Subcutaneous abdominal adipose tissue (tissue), 5 donors: Measurements from ENCODE around the gene KRT79.

ENCODE experiments used
- H3K27ac ChIP-seq: one replicate; pipeline ENCODE4 v1.7.0; 2013; ENCODE audit warnings: low read depth, mild to moderate bottlenecking, inconsistent platforms, low read length, moderate library complexity
- H3K27me3 ChIP-seq, 5 donors: one replicate each; pipeline ENCODE4 v1.7.0; 2013; ENCODE audit warnings: low read length in 5 of 5, inconsistent platforms in 1 of 5; ENCODE audit not compliant: control insufficient read depth in 5 of 5, insufficient read depth in 4 of 5
- H3K36me3 ChIP-seq, 5 donors: one replicate each; pipeline ENCODE4 v1.7.0; 2013; ENCODE audit warnings: low read length in 5 of 5; ENCODE audit not compliant: control insufficient read depth in 5 of 5, insufficient read depth in 5 of 5
- H3K4me1 ChIP-seq, 5 donors: one replicate each; pipeline ENCODE4 v1.7.0; 2013; ENCODE audit warnings: low read length in 5 of 5, mild to moderate bottlenecking in 3 of 5, moderate library complexity in 1 of 5; ENCODE audit not compliant: control insufficient read depth in 5 of 5, insufficient read depth in 5 of 5
- H3K4me3 ChIP-seq, 5 donors: one replicate each; pipeline ENCODE4 v1.7.0; 2013; ENCODE audit warnings: low read length in 5 of 5, low read depth in 1 of 5
- H3K9ac ChIP-seq, 5 donors: one replicate each; pipeline ENCODE4 v1.7.0; 2013; ENCODE audit warnings: low read length in 5 of 5, mild to moderate bottlenecking in 4 of 5, moderate library complexity in 3 of 5
- H3K9me3 ChIP-seq, 5 donors: one replicate each; pipeline ENCODE4 v1.7.0; 2013; ENCODE audit warnings: low read length in 5 of 5; ENCODE audit not compliant: control insufficient read depth in 5 of 5
- donor health status: healthy.
- donor health status: healthy.
- donor health status: healthy.
- donor health status: healthy.
- donor health status: healthy.

KRT79 gene

GRCh38 chr12:52826611-52827498, 7.3 kb downstream of the KRT79 start:
- Histone ChIP-seq H3K9ac (no peak overlapping the region), H3K36me3 (no peaks in the 10 kb centered on the region), H3K4me1 (peaks cover 0 to 26% (median 14%) of the 10 kb centered on the region in 5 donors), H3K27ac (no peak overlapping the region), H3K9me3 (no peaks in the 10 kb centered on the region), H3K4me3 (no peak overlapping the region), H3K27me3 (no peaks in the 10 kb centered on the region)

DNA sequence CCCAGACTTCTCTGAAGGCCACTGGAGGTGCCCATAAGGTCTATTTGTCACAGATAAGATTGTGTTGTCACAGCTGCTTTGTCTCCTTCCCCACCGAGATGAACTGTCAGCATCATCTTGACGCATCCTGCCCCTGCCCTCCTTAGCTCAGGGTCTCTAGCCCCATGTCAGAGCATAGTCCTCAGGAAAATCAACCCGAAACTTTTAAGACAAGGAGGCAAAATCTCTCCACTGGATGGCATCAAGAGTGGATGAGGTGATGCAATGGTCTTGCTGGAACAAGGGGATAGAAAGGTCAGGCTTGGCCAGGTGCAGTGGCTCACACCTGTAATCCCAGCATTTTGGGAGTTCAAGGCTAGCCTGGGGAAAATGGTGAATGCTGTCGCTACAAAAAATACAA, 8.2 kb downstream of the KRT79 start:
- no peak overlapping the region for H3K9ac ChIP-seq
- no peaks in the 10 kb centered on the region for H3K9me3 ChIP-seq

GRCh38 chr12:52824741-52825410, 9.2 kb downstream of the KRT79 start:
- Histone ChIP-seq H3K4me1 (peaks cover 0 to 6% (median under 1%) of the 10 kb centered on the region in 5 donors), H3K4me3 (no peak overlapping the region), H3K9me3 (no peaks in the 10 kb centered on the region), H3K27ac (no peak overlapping the region), H3K9ac (no peak overlapping the region), H3K27me3 (peaks cover 0 to 6% (median 2%) of the 10 kb centered on the region in 5 donors), H3K36me3 (no peaks in the 10 kb centered on the region)

More for the DNA sequence above, 8.2 kb downstream of the KRT79 start:
- no peaks in the 10 kb centered on the region for H3K36me3 ChIP-seq
- H3K27ac ChIP-seq, result no peak overlapping the region
- no peaks in the 10 kb centered on the region for H3K27me3 ChIP-seq
- no peak overlapping the region for H3K4me3 ChIP-seq
- peaks cover 0 to 17% (median 6%) of the 10 kb centered on the region in 5 donors for H3K4me1 ChIP-seq

GRCh38 chr12:52823761-52824450, 10.2 kb downstream of the KRT79 start:
- no peak overlapping the region for H3K9ac ChIP-seq
- H3K27me3 ChIP-seq, result peaks cover 0 to 6% (median 3%) of the 10 kb centered on the region in 5 donors
- H3K4me3 ChIP-seq, result no peak overlapping the region

DNA sequence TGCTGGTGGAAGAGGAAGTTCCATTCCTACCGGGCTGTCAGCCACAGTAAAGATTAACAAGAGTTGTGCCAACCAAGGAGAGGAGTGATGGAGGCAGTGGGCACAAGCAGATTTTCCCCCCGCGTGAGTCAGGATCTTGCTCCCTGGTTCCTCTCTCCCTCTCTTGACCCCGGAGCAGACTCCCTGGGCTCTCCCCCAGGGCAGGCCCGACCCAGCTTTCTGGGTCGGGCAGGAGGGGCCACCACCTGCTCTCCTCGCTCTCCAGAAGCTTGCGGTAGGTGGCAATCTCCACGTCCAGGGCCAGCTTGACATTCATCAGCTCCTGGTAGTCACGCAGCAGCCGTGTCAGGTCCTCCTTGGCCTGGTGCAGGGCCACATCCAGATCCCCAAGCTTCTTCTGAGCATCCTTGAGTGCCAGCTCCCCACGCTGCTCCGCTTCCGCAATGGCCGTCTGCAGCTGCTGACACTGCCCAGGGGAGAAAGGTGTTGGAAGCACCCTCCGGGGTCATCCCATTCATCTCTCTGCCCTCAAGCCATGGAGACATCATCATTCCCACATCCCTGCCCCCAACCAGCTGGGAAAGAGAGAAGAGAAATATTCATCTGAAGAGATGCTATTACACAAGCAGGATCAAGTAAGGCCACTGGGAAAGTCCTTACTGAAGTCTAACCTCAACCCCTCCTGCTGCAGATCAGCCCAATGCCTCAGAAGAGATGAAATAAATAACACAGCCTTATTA, 11.2 kb downstream of the KRT79 start:
- H3K9ac ChIP-seq, result no peak overlapping the region
- H3K9me3 ChIP-seq, result no peaks in the 10 kb centered on the region
- peaks cover 0 to 4% (median 0%) of the 10 kb centered on the region in 5 donors for H3K4me1 ChIP-seq
- H3K27me3 ChIP-seq, result peaks cover 3 to 13% (median 4%) of the 10 kb centered on the region in 5 donors
- H3K27ac ChIP-seq, result no peak overlapping the region
- no peaks in the 10 kb centered on the region for H3K36me3 ChIP-seq
- H3K4me3 ChIP-seq, result no peak overlapping the region

More at GRCh38 chr12:52823761-52824450, 10.2 kb downstream of the KRT79 start:
- no peaks in the 10 kb centered on the region for H3K9me3 ChIP-seq
- no peaks in the 10 kb centered on the region for H3K36me3 ChIP-seq
- peaks cover 0 to 4% (median 0%) of the 10 kb centered on the region in 5 donors for H3K4me1 ChIP-seq
- no peak overlapping the region for H3K27ac ChIP-seq

DNA sequence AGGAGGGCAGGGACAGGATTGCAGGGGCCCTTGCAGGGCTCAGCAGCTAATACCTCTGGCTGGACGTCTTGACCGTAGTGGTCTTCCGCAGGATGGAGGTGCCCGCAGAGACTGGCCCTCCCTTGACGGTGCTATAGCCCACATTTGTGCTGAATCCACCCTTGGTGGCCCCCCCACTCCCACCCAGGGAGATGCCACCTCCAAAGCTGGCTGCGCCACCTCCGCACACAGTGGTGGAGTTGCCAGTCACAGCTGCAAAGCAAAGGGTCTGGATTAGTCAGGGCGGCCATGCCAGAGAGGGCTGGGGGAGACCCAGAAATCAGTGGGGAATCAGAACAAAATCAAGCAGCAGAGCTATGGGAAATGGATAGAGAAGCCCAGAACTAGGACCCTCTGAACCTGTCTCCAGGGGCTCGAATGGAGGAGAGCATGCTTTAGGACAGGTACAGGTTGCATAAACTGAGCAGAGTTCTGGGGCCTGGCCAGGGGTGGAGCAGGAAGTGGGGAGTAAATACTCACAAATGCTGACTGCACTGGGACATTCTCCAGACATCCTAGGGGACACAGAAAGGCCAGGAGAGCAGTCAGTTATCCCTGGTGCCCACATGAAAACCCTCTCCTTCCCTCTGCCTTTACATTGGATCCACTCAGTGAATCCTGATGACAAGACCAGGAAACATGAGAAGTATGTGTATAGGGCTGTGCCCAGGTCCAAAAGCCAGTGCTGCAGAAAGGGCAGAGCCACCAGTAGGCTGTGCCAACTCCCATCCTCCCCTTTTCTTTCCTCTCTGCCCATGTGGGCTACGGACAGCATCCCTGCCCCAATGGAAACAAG, 12.1 kb downstream of the KRT79 start:
- Histone ChIP-seq H3K27ac (no peak overlapping the region), H3K27me3 (peaks cover 4 to 21% (median 4%) of the 10 kb centered on the region in 5 donors), H3K36me3 (no peaks in the 10 kb centered on the region), H3K9ac (no peak overlapping the region), H3K4me1 (peaks cover 0 to 4% (median 0%) of the 10 kb centered on the region in 5 donors), H3K4me3 (no peak overlapping the region), H3K9me3 (no peaks in the 10 kb centered on the region)

DNA sequence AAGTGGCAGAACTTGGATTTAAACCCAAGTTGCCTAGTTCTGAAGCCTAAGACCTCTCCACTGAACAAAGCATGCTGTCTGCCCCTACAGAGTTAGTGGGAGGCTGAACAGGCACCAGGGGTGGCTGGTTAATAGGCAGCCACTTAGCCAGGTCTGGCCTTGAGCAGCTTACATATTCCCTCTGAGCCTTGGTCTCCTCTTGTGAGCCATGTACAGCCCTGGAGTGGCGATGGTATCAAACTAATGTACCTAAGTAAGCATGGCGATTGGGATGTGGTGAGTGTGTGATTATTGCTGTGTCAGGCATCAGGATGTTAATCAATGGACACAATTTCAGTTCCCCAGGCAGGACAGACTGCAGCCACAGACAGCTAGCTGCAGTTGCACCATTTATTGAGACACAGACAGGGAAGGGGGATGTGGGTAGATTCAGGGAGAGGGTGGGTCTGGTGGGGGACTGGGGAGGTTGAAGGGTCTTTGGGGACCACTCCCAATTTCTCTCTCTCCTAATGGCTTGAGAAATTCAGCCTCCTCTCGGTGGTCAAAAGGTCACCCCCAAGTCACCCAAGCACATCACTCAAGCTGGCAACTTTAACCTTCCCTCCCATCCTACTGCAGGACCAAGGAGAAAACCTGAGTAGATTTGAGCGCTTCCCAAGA, 12.9 kb downstream of the KRT79 start:
- Histone ChIP-seq H3K9me3 (no peaks in the 10 kb centered on the region), H3K9ac (no peak overlapping the region), H3K4me3 (no peak overlapping the region), H3K36me3 (no peaks in the 10 kb centered on the region), H3K27me3 (peaks cover 4 to 22% (median 6%) of the 10 kb centered on the region in 5 donors), H3K27ac (no peak overlapping the region), H3K4me1 (peaks cover 0 to 4% (median 0%) of the 10 kb centered on the region in 5 donors)

DNA sequence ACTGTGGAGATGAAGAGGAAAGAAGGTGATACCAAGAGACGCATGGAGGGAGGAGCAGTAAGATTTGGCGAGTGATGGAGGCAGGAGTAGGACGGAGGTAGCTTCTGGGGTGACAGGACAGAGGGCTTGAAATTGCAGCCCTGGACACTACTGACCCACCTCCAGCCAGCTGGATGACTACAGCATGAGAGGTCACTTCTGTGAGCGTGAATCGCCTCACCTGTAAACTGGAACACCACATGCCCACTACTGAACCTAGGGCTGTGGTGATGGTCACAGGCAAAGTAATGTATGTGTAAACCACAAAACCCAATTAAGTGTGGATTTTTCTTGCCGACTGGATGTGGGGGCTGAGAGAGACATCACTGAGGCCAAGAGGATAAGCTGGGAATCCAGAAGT, 13.6 kb downstream of the KRT79 start:
- Histone ChIP-seq H3K9ac (no peak overlapping the region), H3K9me3 (no peaks in the 10 kb centered on the region), H3K27ac (no peak overlapping the region), H3K4me1 (peaks cover 0 to 4% (median 0%) of the 10 kb centered on the region in 5 donors), H3K36me3 (no peaks in the 10 kb centered on the region), H3K27me3 (peaks cover 4 to 22% (median 6%) of the 10 kb centered on the region in 5 donors), H3K4me3 (no peak overlapping the region)
